Measurements from ENCODE around the gene MAST4.

MAST4 gene

GRCh38 chr5:66889056-66889455 lies 292.9 kb downstream of the MAST4 start:
- no peak for DNase-seq (ENCODE audit: low read depth)
- no peak for TF ChIP-seq CTCF (conservative IDR thresholded peaks at IDR 0.05; ENCODE audit: low read depth, low read length)
- H3K4me3 ChIP-seq (ENCODE audit: low read depth, low read length), result no peak overlapping the region

GRCh38 chr5:66889524-66889923 lies 293.3 kb downstream of the MAST4 start:
- DNase-seq (ENCODE audit: low read depth), result no peak
- no peak for TF ChIP-seq CTCF (conservative IDR thresholded peaks at IDR 0.05; ENCODE audit: low read depth, low read length)
- no peak overlapping the region for H3K4me3 ChIP-seq (ENCODE audit: low read depth, low read length)

- peak; percentile 39 for DNase-seq (ENCODE audit: low read depth)
- no peak overlapping the region for H3K4me3 ChIP-seq (ENCODE audit: low read depth, low read length)
- TF ChIP-seq CTCF (conservative IDR thresholded peaks at IDR 0.05; ENCODE audit: low read depth, low read length), result no peak
These were observed 295.2 kb downstream of the MAST4 start for GRCh38 chr5:66891184-66891925.

DNA sequence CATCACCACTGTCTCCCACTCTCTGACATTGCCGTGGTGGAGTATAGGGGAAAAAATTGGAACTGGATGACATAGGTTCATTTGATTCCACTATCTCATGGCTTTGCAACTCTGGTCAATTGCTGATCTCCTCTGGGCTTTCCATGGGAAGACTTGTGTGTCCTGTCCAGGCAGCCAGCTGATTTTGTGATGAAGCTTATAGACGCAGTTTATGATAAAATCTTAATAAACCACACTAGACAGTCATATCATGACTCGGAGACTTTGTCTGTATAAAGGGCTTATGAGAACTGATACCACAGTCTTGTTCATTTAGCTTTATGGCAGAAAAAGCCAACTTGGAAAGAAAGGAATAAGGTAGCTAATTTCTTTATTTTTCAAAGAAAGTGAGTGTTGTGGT lies 296.5 kb downstream of the MAST4 start:
- no peak for TF ChIP-seq CTCF (conservative IDR thresholded peaks at IDR 0.05; ENCODE audit: low read depth, low read length)
- no peak overlapping the region for H3K4me3 ChIP-seq (ENCODE audit: low read depth, low read length)
- DNase-seq (ENCODE audit: low read depth), result no peak

DNA sequence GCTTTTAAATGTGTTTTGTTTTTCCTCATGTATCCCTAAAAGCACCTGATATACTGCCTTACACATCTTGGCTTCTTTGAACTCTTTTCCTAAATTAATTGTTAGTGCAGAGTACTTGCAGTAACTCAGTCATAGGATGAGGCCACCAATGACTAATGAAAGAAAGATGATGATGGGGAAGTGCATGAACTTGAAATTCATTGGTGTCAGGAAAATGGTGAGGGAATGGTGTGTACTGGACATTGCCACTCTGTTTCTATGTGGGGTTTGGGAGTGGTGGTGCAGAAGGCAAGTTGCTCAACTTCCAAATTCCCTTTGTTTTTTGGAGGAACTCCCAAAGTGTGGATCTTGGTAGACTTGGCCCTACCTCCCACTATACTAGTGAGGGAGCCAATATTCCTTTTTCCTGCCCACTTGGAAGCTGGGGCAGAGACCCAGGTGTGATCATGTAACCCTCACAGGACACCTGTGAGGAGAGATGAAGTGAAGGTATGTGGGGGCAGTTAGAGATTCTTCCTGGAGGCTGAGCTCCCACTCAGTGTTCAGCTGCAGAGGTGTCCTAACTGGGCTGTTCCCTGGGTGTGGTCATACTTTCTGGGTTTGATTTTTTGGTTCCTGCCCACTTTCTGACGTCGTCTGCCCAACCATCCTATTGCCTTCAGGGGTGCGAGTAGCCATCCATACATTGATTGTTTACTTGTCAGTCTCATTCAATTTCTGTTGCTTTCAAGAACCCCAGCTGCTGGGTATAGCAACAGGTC lies 298.5 kb downstream of the MAST4 start:
- DNase-seq (ENCODE audit: low read depth), result no peak
- no peak overlapping the region for H3K4me3 ChIP-seq (ENCODE audit: low read depth, low read length)
- TF ChIP-seq CTCF (conservative IDR thresholded peaks at IDR 0.05; ENCODE audit: low read depth, low read length), result no peak

- TF ChIP-seq CTCF (conservative IDR thresholded peaks at IDR 0.05; ENCODE audit: low read depth, low read length), result no peak
- DNase-seq (ENCODE audit: low read depth), result no peak
These were observed 300.0 kb downstream of the MAST4 start for GRCh38 chr5:66896171-66896570.

More at GRCh38 chr5:66896171-66896570, 300.0 kb downstream of the MAST4 start:
- H3K4me3 ChIP-seq (ENCODE audit: low read depth, low read length), result no peak overlapping the region

All from choroid plexus epithelial cell (primary cell).